A549 treated with CORT108297 at 1 μM for 4 hours (cell line): ENCODE data around the gene LYSMD4. TPM values are rescaled to one million over a fixed set of nuclear protein-coding genes. Genes with fewer than 3 reads are reported as not detected.

Experiments used
- total RNA-seq: library from RNA; stranded (reverse); fragments of 200-300 nt; extraction: Qiagen RNA extraction; gene quantifications from 5 replicates; pipeline ENCODE4 v1.2.3, GENCODE V29; 2022

LYSMD4 gene
- 3.2 to 5.1 TPM (median 4.3 TPM) in 5 replicates for total RNA-seq

GRCh38 chr15:99733268-99734039 is at the start of gene LYSMD4:
Gene LYSMD4 (minus strand): TSS chr15:99733437. CDS start chr15:99731999, 1,438 bp downstream.

Other genes starting within 250 kb of the LYSMD4 start
- 11.4 to 15.3 TPM (median 15.0 TPM) in 5 replicates for gene MEF2A, start 167.5 kb downstream of the LYSMD4 start, total RNA-seq